NB4 (cell line): ENCODE results near the gene FAM210A.

Source experiments
- DNase-seq: peaks from one replicate; pipeline ENCODE4 v3.0.0; 2010; ENCODE audit warnings: low read depth
- H3K4me3 ChIP-seq: one replicate; pipeline ENCODE4 v1.5.1; 2011; ENCODE audit warnings: mild to moderate bottlenecking, low read depth, low read length, moderate library complexity
- MYC ChIP-seq: IDR thresholded peaks from 2 replicates; pipeline ENCODE4 v1.6.1; 2011; ENCODE audit warnings: low read depth, low read length
- POLR2A ChIP-seq: IDR thresholded peaks from 2 replicates; pipeline ENCODE4 v1.6.1; 2011; ENCODE audit warnings: mild to moderate bottlenecking; ENCODE audit not compliant: insufficient read length; ENCODE audit errors: extremely low read depth
- TF ChIP-seq, protein P1 (sequence below): IDR thresholded peaks from 2 replicates; pipeline ENCODE4 v1.6.1; 2011; ENCODE audit warnings: low read depth, low read length
- TF ChIP-seq, protein P2 (sequence below): IDR thresholded peaks from one replicate; pipeline ENCODE4 v1.5.1; 2012; ENCODE audit warnings: low read depth, low read length

FAM210A gene

GRCh38 chr18:13730481-13730880 lies 4.1 kb upstream of the FAM210A start:
- H3K4me3 ChIP-seq = no peak overlapping the region
- TF ChIP-seq MYC = no peak
- no peak for TF ChIP-seq POLR2A
- TF ChIP-seq, protein P1, sequence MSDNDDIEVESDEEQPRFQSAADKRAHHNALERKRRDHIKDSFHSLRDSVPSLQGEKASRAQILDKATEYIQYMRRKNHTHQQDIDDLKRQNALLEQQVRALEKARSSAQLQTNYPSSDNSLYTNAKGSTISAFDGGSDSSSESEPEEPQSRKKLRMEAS = no peak
- TF ChIP-seq, protein P2, sequence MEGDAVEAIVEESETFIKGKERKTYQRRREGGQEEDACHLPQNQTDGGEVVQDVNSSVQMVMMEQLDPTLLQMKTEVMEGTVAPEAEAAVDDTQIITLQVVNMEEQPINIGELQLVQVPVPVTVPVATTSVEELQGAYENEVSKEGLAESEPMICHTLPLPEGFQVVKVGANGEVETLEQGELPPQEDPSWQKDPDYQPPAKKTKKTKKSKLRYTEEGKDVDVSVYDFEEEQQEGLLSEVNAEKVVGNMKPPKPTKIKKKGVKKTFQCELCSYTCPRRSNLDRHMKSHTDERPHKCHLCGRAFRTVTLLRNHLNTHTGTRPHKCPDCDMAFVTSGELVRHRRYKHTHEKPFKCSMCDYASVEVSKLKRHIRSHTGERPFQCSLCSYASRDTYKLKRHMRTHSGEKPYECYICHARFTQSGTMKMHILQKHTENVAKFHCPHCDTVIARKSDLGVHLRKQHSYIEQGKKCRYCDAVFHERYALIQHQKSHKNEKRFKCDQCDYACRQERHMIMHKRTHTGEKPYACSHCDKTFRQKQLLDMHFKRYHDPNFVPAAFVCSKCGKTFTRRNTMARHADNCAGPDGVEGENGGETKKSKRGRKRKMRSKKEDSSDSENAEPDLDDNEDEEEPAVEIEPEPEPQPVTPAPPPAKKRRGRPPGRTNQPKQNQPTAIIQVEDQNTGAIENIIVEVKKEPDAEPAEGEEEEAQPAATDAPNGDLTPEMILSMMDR = no peak
- no peak for DNase-seq

- H3K4me3 ChIP-seq = peak overlapping the region; percentile 90
- TF ChIP-seq, protein P1 = no peak
- TF ChIP-seq POLR2A (no peak), MYC (no peak)
- TF ChIP-seq, protein P2 = no peak
- no peak for DNase-seq
Observed at GRCh38 chr18:13726972-13727331, 594 bp upstream of the FAM210A start.

- DNase-seq = no peak
- peak overlapping the region; percentile 79 for H3K4me3 ChIP-seq
- TF ChIP-seq POLR2A = no peak
- TF ChIP-seq, protein P2 = no peak
- TF ChIP-seq, protein P1 = no peak
- no peak for TF ChIP-seq MYC
Observed at GRCh38 chr18:13725566-13726231, 659 bp downstream of the FAM210A start.

DNA sequence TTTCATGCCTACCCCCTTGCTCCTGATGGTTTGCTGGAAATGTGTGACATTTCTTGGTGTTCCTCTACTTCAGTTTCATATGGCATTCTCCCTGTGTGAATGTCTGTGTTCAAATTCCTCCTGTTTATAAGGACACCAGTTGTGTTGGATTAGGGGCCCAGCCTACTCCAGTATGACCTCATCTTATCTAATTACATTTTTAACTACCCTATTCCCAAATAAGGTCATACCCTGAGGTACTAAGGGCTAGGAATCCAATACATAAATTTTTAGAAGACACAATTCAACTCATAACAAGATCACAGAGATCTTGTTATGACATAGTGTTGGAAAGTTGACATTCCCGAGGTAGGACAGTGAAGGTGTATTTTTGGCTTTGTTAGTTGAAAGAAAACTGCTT lies 5.5 kb downstream of the FAM210A start:
- no peak overlapping the region for H3K4me3 ChIP-seq
- TF ChIP-seq MYC = no peak
- no peak for TF ChIP-seq POLR2A
- TF ChIP-seq, protein P2 = no peak
- TF ChIP-seq, protein P1 = no peak
- no peak for DNase-seq

GRCh38 chr18:13720123-13720522 lies 6.2 kb downstream of the FAM210A start:
- H3K4me3 ChIP-seq = no peak overlapping the region
- TF ChIP-seq, protein P2 = no peak
- no peak for TF ChIP-seq POLR2A
- TF ChIP-seq MYC = no peak
- TF ChIP-seq, protein P1 = no peak
- DNase-seq = no peak
